SK-N-MC (cell line): ENCODE measurements around the gene SLC31A2.

Source experiments
- DNase-seq: peaks from one replicate; pipeline ENCODE4 v3.0.0-alpha.2; 2011; ENCODE audit warnings: low read depth, low spot score
- H3K27ac ChIP-seq: fragments of 200-600 bp; sonication (generic); 2 replicates; pipeline ENCODE4 v1.5.1; 2016; ENCODE audit warnings: mixed run types
- H3K36me3 ChIP-seq: fragments of 200-600 bp; sonication (generic); 2 replicates; pipeline ENCODE4 v1.6.1; 2017; ENCODE audit warnings: antibody characterized with exemption, low read length, mixed read lengths; ENCODE audit not compliant: insufficient read depth
- H3K4me3 ChIP-seq: fragments of 200-600 bp; sonication (generic); 2 replicates; pipeline ENCODE4 v1.5.1; 2016
- H3K9ac ChIP-seq: fragments of 200-600 bp; sonication (generic); 2 replicates; pipeline ENCODE4 v1.8.0; 2017; ENCODE audit warnings: mixed run types, mixed read lengths; ENCODE audit not compliant: insufficient read length
- H3K9me3 ChIP-seq: fragments of 200-600 bp; sonication (generic); 2 replicates; pipeline ENCODE4 v1.6.1; 2017; ENCODE audit warnings: low read depth, mild to moderate bottlenecking, antibody characterized with exemption, low read length, moderate library complexity, mixed read lengths
- EZH2 ChIP-seq: fragments of 200-600 bp; sonication (generic); IDR thresholded peaks from one replicate; pipeline ENCODE4 v1.6.1; 2017; ENCODE audit warnings: antibody characterized with exemption
- FOXP2 ChIP-seq: optimal IDR thresholded peaks from 2 replicates; pipeline ENCODE3; 2011; ENCODE audit warnings: mild to moderate bottlenecking, moderate library complexity; ENCODE audit not compliant: insufficient read depth; ENCODE audit errors: extremely low read length, control extremely low read depth
- POLR2AphosphoS5 ChIP-seq: IDR thresholded peaks from 2 replicates; pipeline ENCODE4 v1.6.1; 2012; ENCODE audit warnings: mild to moderate bottlenecking, low read depth, low read length, borderline replicate concordance

The SLC31A2 gene

DNA sequence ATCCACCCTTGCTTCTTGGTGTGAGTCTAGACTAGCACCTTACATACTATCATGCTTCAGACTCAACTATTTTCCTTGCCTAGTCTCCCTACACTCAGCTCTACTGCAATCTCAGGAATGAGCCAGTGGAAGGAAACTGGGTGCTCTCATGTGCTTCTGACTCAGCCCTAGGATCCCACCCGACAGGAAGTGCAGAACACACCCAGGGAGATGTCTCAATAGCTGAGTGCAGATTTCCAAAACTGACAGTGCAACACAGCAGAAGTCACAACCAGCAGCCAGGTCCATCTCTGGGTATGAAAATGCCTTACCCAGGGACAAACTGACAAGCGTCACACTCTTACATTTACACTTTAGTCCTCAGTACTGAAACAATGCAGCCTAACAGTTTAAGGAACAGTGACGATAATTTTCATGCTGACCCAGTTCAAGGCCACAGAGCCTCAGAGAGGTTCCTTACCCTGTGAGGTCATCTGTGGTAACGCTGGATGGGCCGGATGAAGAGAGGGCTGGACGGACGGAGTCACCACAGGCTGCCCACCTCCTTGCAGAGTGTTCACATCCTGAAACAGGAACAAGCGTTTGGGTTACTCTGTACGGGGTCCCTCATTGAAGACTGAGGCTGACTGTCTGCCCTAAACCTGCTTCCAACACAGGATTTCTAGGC lies 37.3 kb downstream of the SLC31A2 start:
- Histone ChIP-seq H3K36me3 (peaks cover 71% of the 10 kb centered on the region), H3K27ac (no peak overlapping the region), H3K4me3 (no peak overlapping the region), H3K9me3 (no peaks in the 10 kb centered on the region), H3K9ac (no peak overlapping the region)
- DNase-seq = no peak
- TF ChIP-seq POLR2AphosphoS5 (no peak), EZH2 (no peak)

DNA sequence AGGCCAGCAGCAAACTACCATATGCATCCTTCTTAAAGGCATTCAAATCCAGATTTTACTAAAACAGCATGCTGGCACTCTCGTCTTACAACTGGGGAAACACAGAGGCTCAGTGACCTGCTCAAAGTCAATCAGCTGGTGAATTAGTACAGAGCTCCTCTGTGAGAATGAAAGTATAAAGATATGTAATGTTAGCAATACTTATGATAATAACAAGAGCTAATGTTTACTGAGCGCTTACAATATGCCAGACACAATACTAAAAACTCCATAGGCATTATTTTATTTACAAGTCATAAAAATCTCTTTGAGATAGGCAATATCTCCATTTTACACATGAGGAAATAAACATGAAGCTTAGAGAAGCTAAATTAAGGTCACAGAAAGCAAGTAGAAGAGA lies 41.6 kb downstream of the SLC31A2 start:
- Histone ChIP-seq H3K27ac (no peak overlapping the region), H3K4me3 (no peak overlapping the region), H3K9me3 (no peaks in the 10 kb centered on the region), H3K9ac (no peak overlapping the region), H3K36me3 (peaks cover 35% of the 10 kb centered on the region)
- DNase-seq = no peak
- TF ChIP-seq FOXP2 (no peak), EZH2 (no peak), POLR2AphosphoS5 (no peak)

DNA sequence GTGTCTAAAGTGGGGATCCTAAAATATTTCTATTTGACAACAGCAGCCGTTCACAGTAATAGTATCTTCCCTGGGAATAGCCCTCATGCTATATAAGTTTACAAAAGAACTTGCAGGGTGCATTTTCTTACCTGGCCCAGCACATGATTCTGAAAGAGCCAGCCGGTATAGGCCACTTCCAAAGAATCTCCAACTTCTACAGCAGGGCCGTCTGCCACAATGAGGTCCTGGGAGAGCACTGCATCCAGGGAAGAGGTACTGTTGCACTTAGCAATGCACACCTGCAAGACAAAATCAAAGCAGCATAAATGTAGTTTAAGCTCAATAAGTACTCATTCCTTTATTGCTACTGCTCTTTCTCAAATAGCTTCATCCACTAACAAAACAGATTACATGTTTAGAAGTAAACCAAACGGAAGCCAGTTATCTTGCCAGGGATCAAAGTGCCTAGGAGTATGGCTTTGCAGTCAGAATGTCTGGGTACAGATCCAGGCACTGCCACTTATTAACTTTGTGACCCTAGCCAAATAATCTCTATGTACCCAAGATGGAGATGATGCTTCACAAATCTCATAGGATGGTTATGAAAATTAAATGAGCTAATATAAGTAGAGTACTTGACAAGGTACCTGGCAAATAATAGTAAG lies 49.0 kb downstream of the SLC31A2 start:
- H3K36me3 ChIP-seq = peaks cover 35% of the 10 kb centered on the region
- no peak for DNase-seq
- TF ChIP-seq POLR2AphosphoS5 (no peak), EZH2 (no peak)
- H3K9me3 ChIP-seq = no peaks in the 10 kb centered on the region
- H3K27ac ChIP-seq = no peak overlapping the region
- no peak overlapping the region for H3K9ac ChIP-seq
- H3K4me3 ChIP-seq = no peak overlapping the region

DNA sequence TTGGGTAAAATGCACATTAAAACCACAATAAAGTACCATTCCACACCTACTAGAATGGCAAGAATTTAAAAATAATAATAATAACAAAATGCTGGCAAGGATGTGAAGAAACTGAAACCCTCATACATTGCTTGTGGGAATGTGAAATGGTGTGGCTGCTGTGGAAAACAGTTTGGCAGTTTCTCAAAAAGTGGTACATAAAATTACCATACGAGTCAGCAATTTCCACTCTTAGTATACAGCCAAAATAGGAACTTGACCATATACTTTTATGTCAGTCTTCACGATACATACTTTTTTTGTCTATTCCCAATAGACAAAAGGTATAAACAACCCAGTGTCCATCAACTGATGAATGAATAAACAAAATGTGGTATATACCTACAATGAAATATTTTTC lies 54.6 kb downstream of the SLC31A2 start:
- no peak for TF ChIP-seq EZH2
- TF ChIP-seq POLR2AphosphoS5 = no peak
- no peak for TF ChIP-seq FOXP2
- no peak for DNase-seq
- Histone ChIP-seq H3K36me3 (peaks cover 41% of the 10 kb centered on the region), H3K9me3 (no peaks in the 10 kb centered on the region), H3K9ac (no peak overlapping the region), H3K27ac (no peak overlapping the region), H3K4me3 (no peak overlapping the region)

DNA sequence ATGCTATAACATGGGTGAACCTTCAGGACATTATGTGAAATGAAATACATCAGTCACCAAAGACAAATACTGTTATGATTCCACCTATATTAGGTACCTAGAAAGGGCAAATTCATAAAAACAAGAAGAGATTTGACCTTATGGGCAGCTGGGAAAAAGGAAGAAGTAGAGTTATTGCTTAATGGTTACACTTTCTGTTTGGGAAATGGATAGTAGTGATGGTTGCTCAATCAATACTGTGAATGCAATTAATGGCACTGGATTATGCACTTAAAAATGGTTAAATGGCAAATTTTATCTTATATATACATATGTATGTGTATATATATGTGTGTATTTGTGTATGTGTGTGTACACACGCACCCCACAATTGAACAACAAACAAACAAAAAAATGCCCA lies 55.1 kb downstream of the SLC31A2 start:
- TF ChIP-seq EZH2 = no peak
- TF ChIP-seq POLR2AphosphoS5 = no peak
- DNase-seq = no peak
- H3K27ac ChIP-seq = no peak overlapping the region
- H3K4me3 ChIP-seq = no peak overlapping the region
- no peak overlapping the region for H3K9ac ChIP-seq
- peaks cover 41% of the 10 kb centered on the region for H3K36me3 ChIP-seq
- H3K9me3 ChIP-seq = no peaks in the 10 kb centered on the region

DNA sequence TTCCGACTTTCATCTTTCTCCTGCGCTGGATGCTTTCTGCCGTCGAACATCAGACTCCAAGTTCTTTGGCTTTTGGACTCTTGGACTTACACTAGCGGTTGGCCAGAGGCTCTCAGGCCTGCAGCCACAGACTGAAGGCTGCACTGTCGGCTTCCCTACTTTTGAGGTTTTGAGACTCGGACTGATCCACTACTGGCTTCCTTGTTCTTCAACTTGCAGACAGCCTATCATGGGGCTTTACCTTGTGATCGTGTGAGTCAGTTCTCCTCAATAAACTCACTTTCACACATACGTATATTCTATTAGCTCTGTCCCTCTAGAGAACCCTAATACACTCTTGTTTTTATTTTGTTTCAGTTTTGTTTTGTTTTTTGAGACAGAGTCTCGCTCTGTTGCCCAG lies 60.0 kb downstream of the SLC31A2 start:
- no peak for DNase-seq
- H3K36me3 ChIP-seq = peaks cover 29% of the 10 kb centered on the region
- no peak overlapping the region for H3K4me3 ChIP-seq
- H3K9ac ChIP-seq = no peak overlapping the region
- no peaks in the 10 kb centered on the region for H3K9me3 ChIP-seq
- TF ChIP-seq POLR2AphosphoS5 = no peak
- TF ChIP-seq FOXP2 = no peak
- TF ChIP-seq EZH2 = no peak
- no peak overlapping the region for H3K27ac ChIP-seq
